NOMO-1 (cell line): ENCODE measurements around the gene CAPN3.

ENCODE experiments used
- DNase-seq, 2 experiments: peaks; one replicate each; lab custom pipeline; 2025; ENCODE audit not compliant: unreplicated experiment in 2 of 2; lab: John Stamatoyannopoulos, UW

The CAPN3 gene

GRCh38 chr15:42449770-42450424 lies 90.6 kb downstream of the CAPN3 start:
- no peak for DNase-seq

DNA sequence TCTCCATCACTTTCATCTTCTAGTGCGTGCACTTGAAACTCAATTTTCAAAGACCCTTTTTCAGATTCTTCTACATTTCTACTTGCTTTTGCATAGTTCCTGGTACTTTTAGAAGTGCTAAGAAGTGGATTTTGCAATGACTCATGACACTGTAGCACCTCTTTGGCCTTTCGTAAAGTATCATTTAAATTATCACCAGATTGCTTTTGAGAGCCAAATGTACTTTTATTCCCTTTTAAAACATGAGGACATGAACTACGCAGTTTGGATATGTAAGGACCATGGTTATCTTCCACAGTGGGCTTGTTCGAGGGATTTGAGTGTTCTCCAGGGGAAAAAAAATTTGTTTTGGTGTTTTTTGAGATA lies 91.1 kb downstream of the CAPN3 start:
- no peak for DNase-seq

- no peak for DNase-seq
Observed at GRCh38 chr15:42453826-42454225, 94.5 kb downstream of the CAPN3 start.

DNA sequence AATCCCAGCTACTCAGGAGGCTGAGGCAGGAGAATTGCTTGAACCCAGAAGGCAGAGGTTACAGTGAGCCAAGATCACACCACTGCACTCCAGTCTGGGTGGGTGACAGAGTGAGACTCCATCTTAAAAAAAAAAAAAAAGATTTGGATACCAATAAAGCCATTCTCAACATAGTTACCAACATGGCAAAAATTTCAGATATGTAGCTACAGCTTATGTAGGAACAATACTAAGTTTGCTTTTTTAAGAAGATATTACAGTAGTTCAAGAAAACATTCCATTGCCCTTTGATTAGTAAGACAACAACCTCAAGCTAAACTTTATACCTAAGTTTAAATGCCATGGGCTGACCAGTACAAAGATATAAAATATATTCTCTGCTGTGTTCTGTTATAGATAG lies 97.2 kb downstream of the CAPN3 start:
- DNase-seq, result no peak

DNA sequence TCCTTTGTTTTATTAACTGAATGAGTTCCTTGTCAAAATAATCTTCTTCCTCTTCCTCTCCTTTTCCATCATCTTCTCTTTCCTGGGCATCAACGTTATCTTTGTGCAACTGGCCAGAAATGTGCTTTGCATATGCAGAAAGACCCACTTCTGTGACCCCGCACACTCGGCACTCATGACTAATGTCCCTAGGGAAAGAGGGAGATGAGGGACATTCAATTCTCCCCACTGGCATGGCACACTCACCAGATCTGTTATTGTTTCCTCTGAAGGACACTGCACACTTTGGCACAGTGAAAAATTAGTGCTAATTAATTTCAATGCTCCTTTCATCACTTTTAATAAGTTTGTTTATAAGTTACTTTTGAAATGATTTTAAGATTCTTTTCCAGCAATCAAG lies 97.7 kb downstream of the CAPN3 start:
- DNase-seq, result no peak

- no peak for DNase-seq
Observed at GRCh38 chr15:42457445-42458442, 98.4 kb downstream of the CAPN3 start.

- no peak for DNase-seq
Observed at GRCh38 chr15:42461261-42461660, 102.0 kb downstream of the CAPN3 start.
